GM19025 (cell line): ENCODE data around the gene OR7G2.
"Not testable (repeated sequence)": the region's sequence is repeated elsewhere in the genome, so short reads cannot be mapped to it uniquely, and the experiment has no call there.

Source experiments
- ATAC-seq: cut with Tn5 transposase; IDR thresholded peaks from one replicate; pipeline ENCODE4 v1.9.1; 2021; ENCODE audit warnings: mild to moderate bottlenecking, low read depth, moderate library complexity; ENCODE audit not compliant: unreplicated experiment

OR7G2 gene

DNA sequence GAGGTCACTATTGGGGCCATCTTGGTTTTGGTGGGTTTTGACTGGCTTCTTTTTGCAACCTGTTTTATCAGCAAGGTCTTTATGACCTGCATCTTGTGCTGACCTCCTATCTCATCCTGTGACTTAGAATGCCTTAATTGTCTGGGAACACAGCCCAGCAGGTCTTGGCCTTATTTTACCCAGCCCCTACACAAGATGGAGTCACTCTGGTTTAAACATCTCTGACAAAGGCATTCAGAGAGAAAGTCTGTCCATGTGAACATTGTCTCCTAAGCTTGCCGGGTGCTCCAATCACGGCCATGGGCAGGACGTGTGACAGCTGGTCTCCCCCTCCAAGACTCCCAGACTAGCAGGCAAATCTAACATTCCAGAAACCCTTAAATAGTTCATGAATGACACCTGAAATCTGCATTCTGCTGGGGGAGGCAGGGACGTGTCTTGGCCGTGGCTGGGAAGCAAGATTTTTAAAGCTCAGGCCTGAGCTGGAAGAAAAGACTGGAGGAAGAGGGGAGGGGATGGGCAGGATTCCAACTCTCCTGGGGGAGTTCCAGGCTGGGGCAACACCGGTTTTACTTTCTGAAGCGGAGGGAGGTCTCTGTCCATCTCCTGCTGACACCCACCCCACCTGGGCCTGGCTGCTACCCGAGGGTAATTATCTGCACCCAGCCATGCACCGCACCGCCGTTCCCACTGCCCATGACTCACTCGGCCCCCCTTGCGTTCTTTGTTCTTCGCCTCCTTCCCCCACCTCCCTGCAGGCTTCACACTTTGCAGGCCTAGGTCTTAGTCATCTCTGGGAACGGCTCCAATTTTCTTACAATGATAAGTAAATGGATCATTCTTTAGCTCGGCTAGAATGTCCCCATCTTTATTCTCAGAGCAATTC lies 32.0 kb downstream of the OR7G2 start:
- ATAC-seq = no peak

DNA sequence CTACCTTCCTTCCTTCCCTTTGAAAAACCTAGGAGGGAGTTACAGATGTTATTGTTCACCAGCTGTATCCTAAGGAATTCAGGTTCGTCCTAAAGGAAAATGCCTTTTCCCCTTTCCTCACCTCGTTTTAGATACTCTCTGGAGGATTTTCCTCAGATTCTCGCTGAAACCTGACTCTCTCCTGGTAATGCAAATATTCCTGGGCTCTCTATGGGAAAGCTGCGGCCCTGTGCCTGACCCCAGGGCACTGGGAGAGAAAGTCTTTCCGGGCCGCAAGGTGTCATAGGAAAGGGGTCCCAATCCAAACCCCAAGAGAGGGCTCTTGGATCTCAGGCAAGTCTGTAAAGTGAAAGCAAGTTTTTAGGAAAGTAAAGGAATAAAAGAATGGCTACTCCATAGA lies 33.5 kb downstream of the OR7G2 start:
- ATAC-seq = no peak

DNA sequence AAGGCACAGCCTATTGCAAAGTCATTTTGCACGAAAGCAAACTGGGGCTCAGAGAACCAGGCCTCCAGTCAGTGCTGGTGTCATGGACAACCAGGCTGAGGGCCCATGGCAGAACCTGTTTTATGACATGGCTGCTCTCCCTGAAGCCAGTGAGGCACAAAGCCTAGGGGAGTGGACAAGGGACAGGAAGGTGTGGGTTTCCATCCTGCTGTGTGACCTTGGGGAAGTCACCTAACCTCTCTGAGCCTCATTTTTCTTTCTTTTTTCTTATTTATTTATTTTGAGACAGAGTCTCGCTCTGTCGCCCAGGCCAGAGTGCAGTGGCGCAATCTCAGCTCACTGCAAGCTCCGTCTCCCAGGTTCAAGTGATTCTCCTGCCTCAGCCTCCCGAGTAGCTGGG lies 35.6 kb downstream of the OR7G2 start:
- not testable (repeated sequence) for ATAC-seq

DNA sequence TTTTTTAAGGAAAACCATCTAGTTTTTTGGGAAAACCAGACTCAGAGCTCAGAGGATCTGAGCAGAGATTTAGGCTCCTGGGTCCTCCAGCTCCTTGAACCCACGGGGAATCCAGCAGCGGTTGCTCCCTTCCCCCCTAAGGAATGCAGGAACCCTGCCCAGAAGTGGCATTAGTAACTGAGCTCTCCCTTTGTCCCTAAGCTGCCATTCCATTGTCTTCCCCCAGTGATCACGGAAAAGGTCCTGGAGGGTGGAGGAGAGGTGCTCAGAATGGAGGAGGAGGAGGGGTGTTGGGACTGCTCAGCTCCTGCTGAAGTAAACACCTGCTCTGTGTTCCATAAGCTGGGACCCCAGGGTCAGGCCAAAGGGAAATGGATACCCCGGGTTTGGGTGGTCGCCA lies 37.2 kb downstream of the OR7G2 start:
- ATAC-seq = no peak

DNA sequence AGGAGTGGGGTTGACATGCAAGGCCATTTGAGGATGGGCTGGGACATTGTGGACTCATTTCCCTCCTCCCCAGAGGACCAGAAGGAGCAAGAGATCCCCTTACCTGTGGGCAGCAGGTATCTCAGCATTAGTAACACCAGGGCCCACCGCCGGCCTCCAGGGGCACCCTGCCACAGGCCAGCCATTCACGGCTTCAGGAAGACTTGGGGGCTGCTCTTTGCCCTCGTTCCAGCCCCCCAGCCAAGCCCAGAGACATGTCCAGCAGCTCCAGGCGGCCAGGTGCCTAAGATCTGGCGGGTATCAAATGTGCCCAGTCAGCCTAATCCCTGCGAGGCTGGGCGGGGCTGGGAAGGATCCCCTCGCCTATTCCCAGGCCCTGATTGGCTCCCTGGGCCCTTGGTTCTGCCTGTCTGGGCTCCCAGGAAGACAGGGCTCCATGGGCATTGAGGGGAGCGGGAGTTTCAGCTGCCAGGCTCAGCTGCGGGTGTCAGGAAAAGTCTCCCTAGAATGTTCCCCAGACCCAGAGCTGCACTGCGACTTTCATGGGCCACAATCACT lies 41.7 kb downstream of the OR7G2 start:
- ATAC-seq = no peak

DNA sequence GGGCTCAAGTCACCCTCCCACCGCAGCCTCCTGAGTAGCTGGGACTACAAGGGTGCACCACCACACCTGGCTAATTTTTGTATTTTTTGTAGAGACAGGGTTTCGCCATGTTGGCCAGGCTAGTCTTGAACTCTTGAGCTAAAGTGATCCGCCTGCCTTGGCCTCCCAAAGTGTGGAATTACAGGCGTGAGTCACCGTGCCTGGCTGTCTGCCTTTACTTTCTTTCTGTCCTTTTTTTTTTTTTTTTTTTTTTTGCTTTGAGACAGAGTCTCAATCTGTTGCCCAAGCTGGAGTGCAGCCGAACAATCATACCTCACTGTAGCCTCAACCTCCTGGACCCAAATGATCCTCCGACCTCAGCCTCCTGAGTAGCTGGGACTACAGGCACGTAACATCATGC lies 45.4 kb downstream of the OR7G2 start:
- no peak for ATAC-seq

DNA sequence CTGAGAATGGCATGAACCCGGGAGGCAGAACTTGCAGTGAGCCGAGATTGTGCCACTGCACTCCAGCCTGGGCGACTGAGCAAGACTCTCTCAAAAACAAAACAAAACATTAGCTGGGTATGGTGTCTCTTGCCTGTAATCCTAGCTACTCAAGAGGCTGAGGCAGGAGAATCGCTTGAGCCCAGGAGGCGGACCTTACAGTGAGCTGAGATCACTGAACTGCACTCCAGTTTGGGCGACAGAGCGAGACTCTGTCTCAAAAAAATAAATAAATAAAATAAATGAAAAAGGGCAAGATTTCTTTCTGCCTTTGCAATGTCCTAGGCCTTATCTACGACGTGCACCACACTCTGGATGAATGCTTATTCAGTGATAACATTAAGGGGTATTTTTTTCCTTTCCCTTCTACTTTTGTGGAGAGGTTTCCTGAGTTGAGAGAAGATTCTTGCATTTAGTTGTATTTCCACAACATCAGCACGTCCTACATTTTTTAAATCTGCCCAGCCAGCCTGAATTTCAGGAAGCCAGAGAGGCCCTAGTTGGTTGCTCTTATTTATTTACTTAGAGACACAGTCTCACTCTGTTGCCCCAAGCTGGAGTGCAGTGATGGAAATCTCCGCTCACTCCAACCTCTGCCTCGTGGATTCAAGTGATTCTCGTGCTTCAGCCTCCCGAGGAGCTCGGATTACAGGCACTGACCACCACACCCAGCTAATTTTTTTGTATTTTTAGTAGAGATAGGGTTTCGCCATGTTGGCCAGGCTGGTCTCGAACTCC lies 46.5 kb downstream of the OR7G2 start:
- ATAC-seq = no peak

DNA sequence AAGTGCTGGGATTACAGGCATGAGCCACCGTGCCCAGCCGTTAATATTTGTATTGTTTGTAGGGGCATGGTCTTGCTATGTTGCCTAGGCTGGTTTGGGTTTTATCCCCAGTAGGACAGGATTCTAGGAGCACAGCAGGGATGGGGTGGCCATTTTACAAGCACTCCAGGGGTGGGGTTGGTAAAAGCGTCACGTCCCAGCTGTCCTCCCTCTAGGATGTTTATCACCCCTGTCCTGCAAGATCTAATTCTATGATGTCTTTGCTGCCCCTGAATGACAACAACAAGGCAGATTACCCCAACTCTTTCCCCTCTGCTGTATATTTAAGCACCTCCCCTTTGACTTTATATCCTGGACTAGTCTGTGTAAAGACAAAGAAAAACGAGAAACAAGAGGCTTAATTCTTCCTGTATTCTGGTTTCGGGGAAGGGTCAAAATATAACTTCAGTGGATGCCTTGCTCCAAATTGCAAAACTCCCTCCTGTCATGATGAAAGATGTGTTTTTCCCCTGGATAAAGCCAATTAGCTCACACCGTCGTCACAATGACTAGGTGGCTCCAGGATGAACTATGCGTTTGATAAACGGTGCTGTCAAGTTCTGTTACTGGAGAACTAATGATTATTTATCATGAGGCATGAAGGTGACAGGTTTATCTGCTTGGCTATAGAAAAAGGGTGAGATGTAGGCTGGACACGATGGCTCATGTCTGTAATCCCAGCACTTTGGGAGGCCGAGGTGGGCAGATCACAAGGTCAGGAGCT lies 48.2 kb downstream of the OR7G2 start:
- no peak for ATAC-seq

DNA sequence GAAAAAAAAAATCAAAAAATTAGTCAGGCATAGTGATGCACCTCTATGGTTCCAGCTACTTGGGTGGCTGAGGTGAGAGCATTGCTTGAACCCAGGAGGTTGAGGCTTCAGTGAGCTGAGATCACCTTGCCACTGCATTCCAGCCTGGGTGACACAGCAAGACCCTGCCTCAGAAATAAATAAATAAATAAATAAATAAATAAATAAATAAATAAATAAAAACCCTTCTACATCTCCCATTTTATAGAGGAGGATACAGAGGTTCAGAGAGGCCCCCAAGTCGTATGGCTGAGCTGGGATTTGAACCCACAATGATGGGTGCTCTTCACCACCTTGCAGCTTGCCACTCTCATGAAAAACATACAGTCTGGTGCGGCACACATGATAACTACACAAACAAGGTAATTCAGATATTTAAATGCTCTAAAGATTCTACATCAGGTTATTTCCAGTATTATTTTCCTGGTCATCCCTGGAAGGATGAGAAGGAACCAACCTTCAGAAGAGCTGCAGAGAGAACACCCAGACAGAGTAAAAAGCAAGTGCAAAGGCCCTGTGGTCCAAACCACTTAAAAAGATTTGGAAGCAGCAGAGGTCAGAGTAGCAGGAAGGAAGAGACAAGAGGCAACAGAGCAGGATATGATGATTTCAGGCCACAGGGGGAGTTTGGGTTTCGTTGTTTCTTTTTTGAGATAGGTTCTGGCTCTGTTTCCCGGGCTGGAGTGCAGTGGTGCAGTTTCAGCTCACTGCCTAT lies 49.6 kb downstream of the OR7G2 start:
- ATAC-seq = no peak

DNA sequence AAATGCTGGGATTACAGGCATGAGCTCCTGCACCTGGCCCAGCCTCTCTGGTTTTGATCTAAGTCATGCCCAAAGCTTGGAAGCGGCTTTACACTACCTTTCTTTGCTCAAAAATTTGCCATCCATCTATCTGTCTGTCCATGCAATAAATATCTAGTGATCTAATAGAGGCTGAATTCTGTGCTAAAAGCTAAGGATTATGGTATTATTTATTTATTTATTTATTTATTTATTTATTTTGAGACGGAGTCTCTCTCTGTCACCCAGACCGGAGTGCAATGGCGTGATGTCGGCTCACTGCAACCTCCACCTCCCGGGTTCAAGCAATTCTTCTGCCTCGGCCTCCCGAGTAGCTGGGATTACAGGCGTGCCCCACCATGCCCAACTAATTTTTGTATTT lies 51.1 kb downstream of the OR7G2 start:
- ATAC-seq = not testable (repeated sequence)

DNA sequence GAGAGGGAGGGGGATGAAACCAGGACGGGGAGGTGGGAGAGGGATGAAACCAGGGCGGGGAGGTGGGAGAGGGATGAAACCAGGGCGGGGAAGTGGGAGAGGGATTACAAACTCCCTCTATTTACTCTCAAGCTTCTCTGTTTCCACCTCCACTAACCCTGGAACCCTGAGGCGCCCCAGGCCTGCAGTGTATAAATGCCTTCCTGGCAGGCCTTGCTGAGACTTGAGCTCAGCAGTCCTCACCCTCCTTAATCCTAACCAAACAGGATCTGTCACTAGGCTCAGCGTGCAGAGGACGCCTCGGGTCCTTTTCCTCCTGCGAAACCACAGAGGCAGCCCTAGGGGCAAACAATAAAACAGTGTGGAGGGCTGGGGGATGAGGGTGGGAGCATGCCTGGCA lies 52.5 kb downstream of the OR7G2 start:
- ATAC-seq = no peak

DNA sequence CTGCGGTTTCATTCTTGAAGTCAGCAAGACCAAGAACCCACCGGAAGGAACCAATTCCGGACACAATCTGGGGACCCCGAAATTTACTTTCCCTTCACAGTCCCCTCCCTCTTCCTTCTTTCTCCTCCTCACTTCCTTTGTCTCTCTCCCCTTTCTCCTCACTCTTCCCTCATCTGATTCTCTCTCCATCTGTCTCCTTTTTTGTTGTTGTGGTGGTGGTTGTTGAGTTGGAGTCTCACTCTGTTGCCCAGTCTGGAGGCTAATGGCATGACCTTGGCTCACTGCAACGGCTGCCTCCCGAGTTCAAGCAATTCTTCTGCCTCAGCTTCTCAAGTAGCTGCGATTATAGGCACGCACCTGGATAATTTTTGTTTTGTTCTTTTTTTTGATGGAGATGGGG lies 53.1 kb downstream of the OR7G2 start:
- ATAC-seq = no peak

DNA sequence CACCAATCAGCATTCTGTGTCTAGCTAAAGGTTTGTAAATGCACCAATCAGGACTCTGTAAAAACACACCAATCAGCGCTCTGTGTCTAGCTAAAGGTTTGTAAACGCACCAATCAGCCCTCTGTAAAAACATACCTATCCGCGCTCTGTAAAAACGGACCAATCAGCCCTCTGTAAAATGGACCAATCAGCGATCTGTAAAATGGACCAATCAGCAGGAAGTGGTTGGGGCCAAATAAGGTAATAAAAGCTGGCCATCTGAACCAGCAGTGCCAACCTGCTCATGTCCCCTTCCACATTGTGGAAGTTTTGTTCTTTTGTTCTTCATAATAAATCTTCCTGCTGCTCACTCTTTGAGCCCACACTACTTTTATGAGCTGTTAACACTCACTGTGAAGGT lies 53.6 kb downstream of the OR7G2 start:
- not testable (repeated sequence) for ATAC-seq

DNA sequence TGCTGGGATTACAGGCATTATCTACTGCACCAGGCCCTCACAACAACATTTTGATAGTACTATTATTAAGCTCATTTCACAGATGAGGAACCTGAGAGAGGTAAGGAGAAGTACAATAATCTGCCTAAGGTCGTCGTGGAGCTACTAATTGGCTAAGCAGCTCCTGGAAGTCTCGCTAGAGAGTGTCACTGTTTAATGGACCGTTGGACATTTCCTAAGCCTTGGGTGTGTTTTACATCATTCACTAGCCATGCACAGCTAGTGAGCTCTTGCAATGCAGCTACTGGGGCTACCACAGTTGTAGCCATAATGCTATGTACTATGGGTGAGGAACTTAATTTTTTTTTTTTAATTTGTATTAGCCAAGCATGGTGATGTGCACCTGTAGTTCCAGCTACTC lies 54.4 kb downstream of the OR7G2 start:
- ATAC-seq = no peak
